ENCODE measurements around the gene MMP20.

DNA sequence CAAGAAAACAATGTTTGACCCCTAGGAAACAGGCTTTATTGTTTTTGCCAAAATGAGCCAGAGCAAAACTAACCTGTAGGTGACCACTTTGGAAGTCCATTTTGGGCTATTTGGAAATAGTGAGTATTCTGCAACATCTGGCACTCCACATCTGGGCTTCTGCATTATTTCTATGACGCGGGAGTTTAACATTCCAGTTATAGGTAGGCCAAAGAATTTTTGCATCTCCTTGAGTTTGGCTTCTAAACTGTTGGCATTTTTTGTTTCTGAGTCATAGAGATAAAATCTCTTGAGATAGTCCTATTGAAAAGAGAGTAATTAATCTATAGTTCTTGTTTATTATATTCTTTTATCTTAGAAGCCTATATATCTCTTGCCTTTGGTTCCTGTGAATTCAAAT, 97.4 kb downstream of the MMP20 start:
- TF ChIP-seq, protein P1, sequence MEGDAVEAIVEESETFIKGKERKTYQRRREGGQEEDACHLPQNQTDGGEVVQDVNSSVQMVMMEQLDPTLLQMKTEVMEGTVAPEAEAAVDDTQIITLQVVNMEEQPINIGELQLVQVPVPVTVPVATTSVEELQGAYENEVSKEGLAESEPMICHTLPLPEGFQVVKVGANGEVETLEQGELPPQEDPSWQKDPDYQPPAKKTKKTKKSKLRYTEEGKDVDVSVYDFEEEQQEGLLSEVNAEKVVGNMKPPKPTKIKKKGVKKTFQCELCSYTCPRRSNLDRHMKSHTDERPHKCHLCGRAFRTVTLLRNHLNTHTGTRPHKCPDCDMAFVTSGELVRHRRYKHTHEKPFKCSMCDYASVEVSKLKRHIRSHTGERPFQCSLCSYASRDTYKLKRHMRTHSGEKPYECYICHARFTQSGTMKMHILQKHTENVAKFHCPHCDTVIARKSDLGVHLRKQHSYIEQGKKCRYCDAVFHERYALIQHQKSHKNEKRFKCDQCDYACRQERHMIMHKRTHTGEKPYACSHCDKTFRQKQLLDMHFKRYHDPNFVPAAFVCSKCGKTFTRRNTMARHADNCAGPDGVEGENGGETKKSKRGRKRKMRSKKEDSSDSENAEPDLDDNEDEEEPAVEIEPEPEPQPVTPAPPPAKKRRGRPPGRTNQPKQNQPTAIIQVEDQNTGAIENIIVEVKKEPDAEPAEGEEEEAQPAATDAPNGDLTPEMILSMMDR (conservative IDR thresholded peaks at IDR 0.05 in 1 of 2, IDR thresholded peaks at IDR 0.05 in 1 of 2; ENCODE audit: extremely low read depth in 1 of 2, insufficient read depth in 1 of 2, low read depth in 1 of 2, low read length in 2 of 2): no peak
- no peak for TF ChIP-seq EZH2 (IDR thresholded peaks at IDR 0.05; ENCODE audit: borderline replicate concordance, low read length)

All from mammary epithelial cell (primary cell).